Ishikawa (cell line): Measurements from ENCODE around the gene HASPIN.

Experiments
- CEBPB ChIP-seq: IDR thresholded peaks from 2 replicates; pipeline ENCODE4 v1.6.1; 2012
- CREB1 ChIP-seq: IDR thresholded peaks from 2 replicates; pipeline ENCODE4 v1.6.1; 2012; ENCODE audit warnings: low read depth
- EGR1 ChIP-seq: IDR thresholded peaks from 2 replicates; pipeline ENCODE4 v1.6.1; 2012
- EP300 ChIP-seq: IDR thresholded peaks from 2 replicates; pipeline ENCODE4 v1.6.1; 2012; ENCODE audit warnings: borderline replicate concordance
- FOXM1 ChIP-seq: IDR thresholded peaks from 2 replicates; pipeline ENCODE4 v1.6.1; 2012; ENCODE audit warnings: low read depth, borderline replicate concordance
- MAX ChIP-seq: IDR thresholded peaks from 2 replicates; pipeline ENCODE4 v1.6.1; 2012
- NFIC ChIP-seq: IDR thresholded peaks from 2 replicates; pipeline ENCODE4 v1.6.1; 2012
- RAD21 ChIP-seq: IDR thresholded peaks from 2 replicates; pipeline ENCODE4 v1.6.1; 2012; ENCODE audit warnings: low read depth
- REST ChIP-seq: IDR thresholded peaks from 2 replicates; pipeline ENCODE4 v1.6.1; 2012; ENCODE audit warnings: low read depth, mild to moderate bottlenecking
- TAF1 ChIP-seq: IDR thresholded peaks from 2 replicates; pipeline ENCODE4 v1.6.1; 2012; ENCODE audit warnings: low read depth, mild to moderate bottlenecking
- TCF12 ChIP-seq: IDR thresholded peaks from 2 replicates; pipeline ENCODE4 v1.6.1; 2012; ENCODE audit warnings: low read depth
- TEAD4 ChIP-seq: IDR thresholded peaks from 2 replicates; pipeline ENCODE4 v1.6.1; 2012
- USF1 ChIP-seq: IDR thresholded peaks from 2 replicates; pipeline ENCODE4 v1.6.1; 2012
- YY1 ChIP-seq: IDR thresholded peaks from 2 replicates; pipeline ENCODE4 v1.6.1; 2012; ENCODE audit warnings: low read depth
- ZBTB7A ChIP-seq: IDR thresholded peaks from 2 replicates; pipeline ENCODE4 v1.6.1; 2012; ENCODE audit warnings: low read depth

The HASPIN gene

GRCh38 chr17:3693829-3694231 is 29.9 kb upstream of the HASPIN start:
- TF ChIP-seq RAD21 (no peak), TCF12 (no peak), TEAD4 (no peak), NFIC (no peak)

GRCh38 chr17:3695129-3695722 is 28.5 kb upstream of the HASPIN start:
- TF ChIP-seq ZBTB7A = peak; percentile 75
- no peak for TF ChIP-seq YY1

- TF ChIP-seq FOXM1 (no peak), TCF12 (no peak), EP300 (no peak), ZBTB7A (no peak; the same call in 1 of the 2 replicates), NFIC (no peak), CEBPB (no peak), MAX (peak; percentile 85; the same call in 1 of the 2 replicates), USF1 (peak; percentile 15; the same call in 1 of the 2 replicates), RAD21 (no peak), TAF1 (no peak), TEAD4 (peak; percentile 66), REST (peak; percentile 88), YY1 (no peak)
These were observed 27.8 kb upstream of the HASPIN start, which contains the start of gene P2RX5 for GRCh38 chr17:3695723-3696411. P2RX5 (minus strand) TSS chr17:3696155; CDS start chr17:3696005, 150 bp downstream.

- TF ChIP-seq REST (no peak), CREB1 (no peak), NFIC (no peak), MAX (no peak), EGR1 (no peak), FOXM1 (no peak), TAF1 (no peak), RAD21 (no peak), ZBTB7A (no peak), TEAD4 (no peak)
These were observed 26.6 kb upstream of the HASPIN start for GRCh38 chr17:3697103-3697476.

- TF ChIP-seq FOXM1 = no peak
- no peak for TF ChIP-seq REST
- no peak for TF ChIP-seq EGR1
- TF ChIP-seq EP300 = no peak
- no peak for TF ChIP-seq USF1
- TF ChIP-seq MAX = no peak
- TF ChIP-seq TEAD4 = no peak
- no peak for TF ChIP-seq YY1
- no peak for TF ChIP-seq ZBTB7A
- no peak for TF ChIP-seq RAD21
- TF ChIP-seq TAF1 = no peak
- no peak for TF ChIP-seq TCF12
- TF ChIP-seq CEBPB = no peak
- TF ChIP-seq NFIC = no peak
- TF ChIP-seq CREB1 = no peak
These were observed 25.6 kb upstream of the HASPIN start for GRCh38 chr17:3698139-3698538.
